WTC11 (cell line): ENCODE data around the gene ZCCHC8. TPM values are rescaled to one million over a fixed set of nuclear protein-coding genes. Genes with fewer than 3 reads are reported as not detected.

Source experiments
- ATAC-seq: fragments of 200-7000 bp; cut with Tn5 transposase; 2 replicates; pipeline ENCODE4 v1.10.0; 2021; ENCODE audit warnings: mild to moderate bottlenecking, moderate library complexity
- CTCF ChIA-PET: fragments of 300-600 bp; sonication (Branson Sonifier 250); formaldehyde crosslinking; loops from one replicate; lab custom pipeline; 2021; ENCODE audit warnings: antibody characterized with exemption; lab: Charles Lee
- POLR2A ChIA-PET: fragments of 350-600 bp; sonication (Branson Sonifier 250); formaldehyde crosslinking; loops from one replicate; lab custom pipeline; 2021; ENCODE audit warnings: antibody characterized with exemption; lab: Charles Lee
- DNase-seq: peaks from one replicate; pipeline ENCODE4 v3.0.0; 2021; ENCODE audit warnings: low spot score
- H3K27ac Mint-ChIP-seq: 2 replicates; pipeline ENCODE4 v1.8.0; 2021; ENCODE audit warnings: mixed read lengths
- H3K27me3 Mint-ChIP-seq: 2 replicates; pipeline ENCODE4 v1.8.0; 2021; ENCODE audit warnings: low read depth, mild to moderate bottlenecking, moderate library complexity, mixed read lengths
- H3K36me3 Mint-ChIP-seq: 2 replicates; pipeline ENCODE4 v1.8.0; 2021; ENCODE audit warnings: mixed read lengths
- H3K4me1 Mint-ChIP-seq: 2 replicates; pipeline ENCODE4 v1.8.0; 2022; ENCODE audit warnings: mixed read lengths
- H3K4me3 Mint-ChIP-seq: 2 replicates; pipeline ENCODE4 v1.8.0; 2021; ENCODE audit warnings: mild to moderate bottlenecking, moderate library complexity, mixed read lengths
- H3K9me3 Mint-ChIP-seq: 2 replicates; pipeline ENCODE4 v1.8.0; 2021; ENCODE audit warnings: mixed read lengths
- ATF1 ChIP-seq: sonication (generic); formaldehyde crosslinking; IDR thresholded peaks from 2 replicates; pipeline ENCODE4 v1.8.1; 2023; ENCODE audit warnings: mild to moderate bottlenecking, moderate library complexity, missing genetic modification reagents
- CTCF ChIP-seq: fragments of 200-600 bp; IDR thresholded peaks from 2 replicates; pipeline ENCODE4 v1.8.0; 2022; ENCODE audit warnings: antibody characterized with exemption
- EMX1 ChIP-seq: fragments of 250-450 bp; sonication (Bioruptor Pico); IDR thresholded peaks from 2 replicates; pipeline ENCODE4 v1.8.0; 2021; ENCODE audit warnings: mild to moderate bottlenecking
- ESRRA ChIP-seq: sonication (generic); formaldehyde crosslinking; IDR thresholded peaks from 2 replicates; pipeline ENCODE4 v1.8.1; 2022; ENCODE audit warnings: mild to moderate bottlenecking, missing genetic modification reagents, borderline replicate concordance
- FOXK1 ChIP-seq: sonication (generic); formaldehyde crosslinking; IDR thresholded peaks from 2 replicates; pipeline ENCODE4 v1.8.0; 2022; ENCODE audit warnings: mild to moderate bottlenecking, moderate library complexity, missing genetic modification reagents
- IRF2 ChIP-seq: sonication (generic); formaldehyde crosslinking; IDR thresholded peaks from 2 replicates; pipeline ENCODE4 v1.8.0; 2022; ENCODE audit warnings: low read depth, missing genetic modification reagents, borderline replicate concordance
- NFYB ChIP-seq: sonication (generic); formaldehyde crosslinking; conservative IDR thresholded peaks from 2 replicates; pipeline ENCODE4 v1.8.0; 2022; ENCODE audit warnings: low read depth, missing genetic modification reagents
- NR1H2 ChIP-seq: sonication (generic); formaldehyde crosslinking; IDR thresholded peaks from 2 replicates; pipeline ENCODE4 v1.9.0; 2021; ENCODE audit warnings: mild to moderate bottlenecking, moderate library complexity, missing genetic modification reagents
- NR2C2 ChIP-seq: sonication (generic); formaldehyde crosslinking; IDR thresholded peaks from 2 replicates; pipeline ENCODE4 v1.8.0; 2022; ENCODE audit warnings: mild to moderate bottlenecking, missing genetic modification reagents
- PRDM15 ChIP-seq: sonication (generic); formaldehyde crosslinking; IDR thresholded peaks from 2 replicates; pipeline ENCODE4 v1.8.0; 2022; ENCODE audit warnings: missing genetic modification reagents
- RORB ChIP-seq: fragments of 250-450 bp; sonication (Bioruptor Pico); IDR thresholded peaks from 2 replicates; pipeline ENCODE4 v1.9.0; 2021; ENCODE audit warnings: mild to moderate bottlenecking
- ZNF232 ChIP-seq: sonication (generic); formaldehyde crosslinking; IDR thresholded peaks from 2 replicates; pipeline ENCODE4 v1.8.0; 2022; ENCODE audit warnings: mild to moderate bottlenecking, missing genetic modification reagents
- ZNF416 ChIP-seq: fragments of 250-450 bp; sonication (Bioruptor Pico); IDR thresholded peaks from 2 replicates; pipeline ENCODE4 v1.9.0; 2021; ENCODE audit warnings: mild to moderate bottlenecking, inconsistent platforms
- ZNF512 ChIP-seq: sonication (generic); formaldehyde crosslinking; IDR thresholded peaks from 2 replicates; pipeline ENCODE4 v1.8.1; 2022; ENCODE audit warnings: missing genetic modification reagents, borderline replicate concordance
- total RNA-seq: library from RNA; stranded (reverse); gene quantifications from 3 replicates; pipeline ENCODE4 v1.2.3, GENCODE V29; 2021
- TF ChIP-seq, protein P1 (sequence below): sonication (generic); formaldehyde crosslinking; conservative IDR thresholded peaks from 2 replicates; pipeline ENCODE4 v1.8.1; 2022; ENCODE audit warnings: mild to moderate bottlenecking, missing genetic modification reagents
- TF ChIP-seq, protein P2 (sequence below): sonication (generic); formaldehyde crosslinking; IDR thresholded peaks from 2 replicates; pipeline ENCODE4 v1.8.1; 2022; ENCODE audit warnings: low read depth, mild to moderate bottlenecking, moderate library complexity, missing genetic modification reagents, borderline replicate concordance
- TF ChIP-seq, protein P3 (sequence below): sonication (generic); formaldehyde crosslinking; IDR thresholded peaks from 2 replicates; pipeline ENCODE4 v1.8.0; 2023; ENCODE audit warnings: missing genetic modification reagents
- TF ChIP-seq, protein P4 (sequence below): sonication (generic); formaldehyde crosslinking; IDR thresholded peaks from 2 replicates; pipeline ENCODE4 v1.8.1; 2022; ENCODE audit warnings: mild to moderate bottlenecking, moderate library complexity, missing genetic modification reagents
- TF ChIP-seq, protein P5 (sequence below): fragments of 250-450 bp; sonication (Bioruptor Pico); IDR thresholded peaks from 2 replicates; pipeline ENCODE4 v1.8.0; 2021; ENCODE audit warnings: mild to moderate bottlenecking

ZCCHC8 gene
- total RNA-seq, 1 experiment from 2014 or later, result 28.4 TPM

- POLR2A ChIA-PET, result no interaction called here
- no peaks in the 10 kb centered on the region for H3K9me3 Mint-ChIP-seq
- H3K4me1 Mint-ChIP-seq, result peaks cover 15% of the 10 kb centered on the region
- H3K36me3 Mint-ChIP-seq, result peaks cover 86% of the 10 kb centered on the region
- ATAC-seq, result no peak
- CTCF ChIA-PET, result no interaction called here
- TF ChIP-seq, protein P1, sequence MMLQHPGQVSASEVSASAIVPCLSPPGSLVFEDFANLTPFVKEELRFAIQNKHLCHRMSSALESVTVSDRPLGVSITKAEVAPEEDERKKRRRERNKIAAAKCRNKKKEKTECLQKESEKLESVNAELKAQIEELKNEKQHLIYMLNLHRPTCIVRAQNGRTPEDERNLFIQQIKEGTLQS (CRISPR knock-in tag), result no peak
- TF ChIP-seq, protein P2, sequence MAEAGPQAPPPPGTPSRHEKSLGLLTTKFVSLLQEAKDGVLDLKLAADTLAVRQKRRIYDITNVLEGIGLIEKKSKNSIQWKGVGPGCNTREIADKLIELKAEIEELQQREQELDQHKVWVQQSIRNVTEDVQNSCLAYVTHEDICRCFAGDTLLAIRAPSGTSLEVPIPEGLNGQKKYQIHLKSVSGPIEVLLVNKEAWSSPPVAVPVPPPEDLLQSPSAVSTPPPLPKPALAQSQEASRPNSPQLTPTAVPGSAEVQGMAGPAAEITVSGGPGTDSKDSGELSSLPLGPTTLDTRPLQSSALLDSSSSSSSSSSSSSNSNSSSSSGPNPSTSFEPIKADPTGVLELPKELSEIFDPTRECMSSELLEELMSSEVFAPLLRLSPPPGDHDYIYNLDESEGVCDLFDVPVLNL (CRISPR knock-in tag), result no peak
- TF ChIP-seq NR2C2 (CRISPR knock-in tag) (no peak), ATF1 (CRISPR knock-in tag) (no peak), RORB (CRISPR knock-in tag) (no peak), PRDM15 (CRISPR knock-in tag) (no peak), IRF2 (CRISPR knock-in tag) (no peak), ESRRA (no peak), NFYB (CRISPR knock-in tag) (no peak), EMX1 (no peak), ZNF512 (CRISPR knock-in tag) (no peak), CTCF (no peak), ZNF416 (CRISPR knock-in tag) (no peak), FOXK1 (CRISPR knock-in tag) (no peak)
- TF ChIP-seq, protein P3, sequence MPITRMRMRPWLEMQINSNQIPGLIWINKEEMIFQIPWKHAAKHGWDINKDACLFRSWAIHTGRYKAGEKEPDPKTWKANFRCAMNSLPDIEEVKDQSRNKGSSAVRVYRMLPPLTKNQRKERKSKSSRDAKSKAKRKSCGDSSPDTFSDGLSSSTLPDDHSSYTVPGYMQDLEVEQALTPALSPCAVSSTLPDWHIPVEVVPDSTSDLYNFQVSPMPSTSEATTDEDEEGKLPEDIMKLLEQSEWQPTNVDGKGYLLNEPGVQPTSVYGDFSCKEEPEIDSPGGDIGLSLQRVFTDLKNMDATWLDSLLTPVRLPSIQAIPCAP (CRISPR knock-in tag), result no peak
- TF ChIP-seq, protein P4, sequence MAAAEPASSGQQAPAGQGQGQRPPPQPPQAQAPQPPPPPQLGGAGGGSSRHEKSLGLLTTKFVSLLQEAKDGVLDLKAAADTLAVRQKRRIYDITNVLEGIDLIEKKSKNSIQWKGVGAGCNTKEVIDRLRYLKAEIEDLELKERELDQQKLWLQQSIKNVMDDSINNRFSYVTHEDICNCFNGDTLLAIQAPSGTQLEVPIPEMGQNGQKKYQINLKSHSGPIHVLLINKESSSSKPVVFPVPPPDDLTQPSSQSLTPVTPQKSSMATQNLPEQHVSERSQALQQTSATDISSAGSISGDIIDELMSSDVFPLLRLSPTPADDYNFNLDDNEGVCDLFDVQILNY, result no peak
- no peaks in the 10 kb centered on the region for H3K27me3 Mint-ChIP-seq
- no peak for DNase-seq
- H3K27ac Mint-ChIP-seq, result no peak overlapping the region
- no peak overlapping the region for H3K4me3 Mint-ChIP-seq
Measured at GRCh38 chr12:122519418-122519817, 18.7 kb upstream of the ZCCHC8 start.

DNA sequence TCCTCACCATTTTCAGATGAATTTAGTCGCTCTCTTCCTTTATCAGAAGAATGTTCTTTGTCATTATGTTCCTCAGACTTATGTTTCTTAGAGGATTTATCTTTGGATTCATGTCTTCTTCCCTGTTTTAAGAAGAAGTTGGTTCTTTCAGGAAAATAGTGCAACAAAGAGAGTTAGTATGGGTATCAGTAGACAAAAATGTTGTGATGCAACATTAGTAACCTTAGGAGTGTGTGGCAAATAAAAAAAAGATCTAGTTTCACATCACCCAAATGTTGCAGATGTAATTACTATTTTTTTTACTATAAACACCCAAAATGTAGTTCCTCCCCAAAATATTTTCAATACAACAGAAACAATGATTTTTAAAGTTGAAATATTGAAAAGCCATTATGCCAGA, 18.2 kb upstream of the ZCCHC8 start:
- Mint-ChIP-seq H3K27ac (peak overlapping the region; percentile 30; the same call in 1 of the 2 replicates), H3K9me3 (no peaks in the 10 kb centered on the region), H3K27me3 (no peaks in the 10 kb centered on the region), H3K4me1 (peaks cover 10% of the 10 kb centered on the region), H3K36me3 (peaks cover 85% of the 10 kb centered on the region), H3K4me3 (no peak overlapping the region)
- ChIA-PET POLR2A (no interaction called here), CTCF (no interaction called here)
- no peak for TF ChIP-seq NR2C2 (CRISPR knock-in tag)
- TF ChIP-seq CTCF, result no peak
- no peak for TF ChIP-seq ZNF232
- TF ChIP-seq, protein P5, sequence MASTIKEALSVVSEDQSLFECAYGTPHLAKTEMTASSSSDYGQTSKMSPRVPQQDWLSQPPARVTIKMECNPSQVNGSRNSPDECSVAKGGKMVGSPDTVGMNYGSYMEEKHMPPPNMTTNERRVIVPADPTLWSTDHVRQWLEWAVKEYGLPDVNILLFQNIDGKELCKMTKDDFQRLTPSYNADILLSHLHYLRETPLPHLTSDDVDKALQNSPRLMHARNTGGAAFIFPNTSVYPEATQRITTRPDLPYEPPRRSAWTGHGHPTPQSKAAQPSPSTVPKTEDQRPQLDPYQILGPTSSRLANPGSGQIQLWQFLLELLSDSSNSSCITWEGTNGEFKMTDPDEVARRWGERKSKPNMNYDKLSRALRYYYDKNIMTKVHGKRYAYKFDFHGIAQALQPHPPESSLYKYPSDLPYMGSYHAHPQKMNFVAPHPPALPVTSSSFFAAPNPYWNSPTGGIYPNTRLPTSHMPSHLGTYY (CRISPR knock-in tag), result no peak
- no peak for TF ChIP-seq NR1H2 (CRISPR knock-in tag)
- no peak for ATAC-seq
- DNase-seq, result no peak
